Colonic mucosa (tissue), 4 donors: ENCODE results near the gene ZBP1. TPM values are rescaled to one million over a fixed set of nuclear protein-coding genes. Genes with fewer than 3 reads are reported as not detected.

Experiments used
- DNase-seq: peaks from one replicate; pipeline ENCODE4 v3.0.0-alpha.2; 2020
- H3K27ac ChIP-seq: fragments of 200-600 bp; one replicate; pipeline ENCODE4 v1.8.0; 2021
- H3K27me3 ChIP-seq: fragments of 200-600 bp; one replicate; pipeline ENCODE4 v1.8.0; 2021
- H3K36me3 ChIP-seq: fragments of 200-600 bp; one replicate; pipeline ENCODE4 v1.8.0; 2021
- H3K4me1 ChIP-seq: fragments of 200-600 bp; one replicate; pipeline ENCODE4 v1.8.0; 2021; ENCODE audit warnings: mild to moderate bottlenecking
- H3K4me3 ChIP-seq: fragments of 200-600 bp; one replicate; pipeline ENCODE4 v1.8.0; 2021
- H3K9ac ChIP-seq, 2 donors: one replicate each; pipeline ENCODE4 v1.7.0; 2013; ENCODE audit warnings: control low read depth in 2 of 2, low read depth in 2 of 2, low read length in 2 of 2
- H3K9me3 ChIP-seq: fragments of 200-600 bp; one replicate; pipeline ENCODE4 v1.8.0; 2021
- intact Hi-C: fragments of 100-400 bp; cut with DNase I; formaldehyde crosslinking; loops from one replicate; pipeline ENCODE4 v1.14.1; 2022
- total RNA-seq, 2 donors: library from RNA; stranded (reverse); fragmentation: NEBNext Ultra II Directional in 1 of 2; extraction: Animal tissue kit (Norgen Biotek cat#: 25700) in 1 of 2; gene quantifications; one replicate each; pipeline ENCODE4 v1.2.1, GENCODE V29; 2021
- TF ChIP-seq, protein P1 (sequence below): fragments of 200-600 bp; IDR thresholded peaks from one replicate; pipeline ENCODE4 v1.8.0; 2022; ENCODE audit warnings: antibody characterized with exemption, mild to moderate bottlenecking
- donor health status: healthy.
- donor health status: DM: no; HTN: no; CAD: no.
- donor health status: DM: no; HTN: no; CAD: no.

ZBP1 gene
- total RNA-seq, 2 donors from 2014 or later = 2.7 to 3.4 TPM

DNA sequence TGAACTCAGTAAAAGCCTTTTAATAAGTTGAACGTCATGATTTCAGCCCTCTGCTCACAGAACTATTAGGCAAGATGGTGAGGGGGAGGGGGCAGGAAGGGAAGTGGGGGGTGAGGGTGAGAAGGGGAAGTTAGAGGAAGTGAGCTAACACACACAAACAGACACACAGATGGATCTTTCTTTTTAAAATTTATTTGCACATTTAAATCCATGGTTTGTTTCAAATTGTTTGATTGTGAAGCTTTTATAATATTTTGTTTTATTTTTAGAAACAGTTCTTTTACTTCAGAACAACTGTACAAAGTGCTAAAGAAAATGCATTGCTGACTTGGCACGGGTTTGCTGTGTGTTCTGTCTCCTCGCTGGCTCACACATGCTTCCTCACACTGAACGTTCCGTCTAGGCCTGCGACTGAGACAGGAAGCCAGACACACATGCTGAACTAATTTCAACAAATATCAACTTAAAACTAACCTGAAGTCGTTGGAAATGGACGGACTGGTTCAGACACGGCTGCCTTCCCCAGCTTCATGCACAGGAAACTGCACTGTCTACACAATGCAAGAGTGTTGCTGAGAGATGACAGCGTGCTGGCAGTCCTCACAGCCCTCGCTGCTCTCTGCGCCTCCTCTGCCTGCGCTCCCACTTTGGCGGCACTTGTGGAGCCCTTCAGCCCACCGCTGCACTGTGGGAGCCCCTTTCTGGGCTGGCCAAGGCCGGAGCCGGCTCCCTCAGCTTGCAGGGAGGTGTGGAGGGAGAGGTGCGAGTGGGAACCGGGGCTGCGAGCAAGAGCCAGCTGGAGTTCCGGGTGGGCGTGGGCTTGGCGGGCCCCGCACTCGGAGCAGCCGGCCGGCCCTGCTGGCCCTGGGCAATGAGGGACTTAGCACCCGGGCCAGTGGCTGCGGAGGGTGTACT, 8.1 kb upstream of the ZBP1 start:
- Histone ChIP-seq H3K4me3 (no peak overlapping the region), H3K36me3 (no peaks in the 10 kb centered on the region), H3K9me3 (no peaks in the 10 kb centered on the region), H3K27ac (peak overlapping the region; percentile 62), H3K9ac (peak overlapping the region; percentile 16 to 38), H3K27me3 (no peaks in the 10 kb centered on the region), H3K4me1 (no peaks in the 10 kb centered on the region)
- TF ChIP-seq, protein P1, sequence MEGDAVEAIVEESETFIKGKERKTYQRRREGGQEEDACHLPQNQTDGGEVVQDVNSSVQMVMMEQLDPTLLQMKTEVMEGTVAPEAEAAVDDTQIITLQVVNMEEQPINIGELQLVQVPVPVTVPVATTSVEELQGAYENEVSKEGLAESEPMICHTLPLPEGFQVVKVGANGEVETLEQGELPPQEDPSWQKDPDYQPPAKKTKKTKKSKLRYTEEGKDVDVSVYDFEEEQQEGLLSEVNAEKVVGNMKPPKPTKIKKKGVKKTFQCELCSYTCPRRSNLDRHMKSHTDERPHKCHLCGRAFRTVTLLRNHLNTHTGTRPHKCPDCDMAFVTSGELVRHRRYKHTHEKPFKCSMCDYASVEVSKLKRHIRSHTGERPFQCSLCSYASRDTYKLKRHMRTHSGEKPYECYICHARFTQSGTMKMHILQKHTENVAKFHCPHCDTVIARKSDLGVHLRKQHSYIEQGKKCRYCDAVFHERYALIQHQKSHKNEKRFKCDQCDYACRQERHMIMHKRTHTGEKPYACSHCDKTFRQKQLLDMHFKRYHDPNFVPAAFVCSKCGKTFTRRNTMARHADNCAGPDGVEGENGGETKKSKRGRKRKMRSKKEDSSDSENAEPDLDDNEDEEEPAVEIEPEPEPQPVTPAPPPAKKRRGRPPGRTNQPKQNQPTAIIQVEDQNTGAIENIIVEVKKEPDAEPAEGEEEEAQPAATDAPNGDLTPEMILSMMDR = no peak
- DNase-seq = no peak
- intact Hi-C loops = no loop called here

DNA sequence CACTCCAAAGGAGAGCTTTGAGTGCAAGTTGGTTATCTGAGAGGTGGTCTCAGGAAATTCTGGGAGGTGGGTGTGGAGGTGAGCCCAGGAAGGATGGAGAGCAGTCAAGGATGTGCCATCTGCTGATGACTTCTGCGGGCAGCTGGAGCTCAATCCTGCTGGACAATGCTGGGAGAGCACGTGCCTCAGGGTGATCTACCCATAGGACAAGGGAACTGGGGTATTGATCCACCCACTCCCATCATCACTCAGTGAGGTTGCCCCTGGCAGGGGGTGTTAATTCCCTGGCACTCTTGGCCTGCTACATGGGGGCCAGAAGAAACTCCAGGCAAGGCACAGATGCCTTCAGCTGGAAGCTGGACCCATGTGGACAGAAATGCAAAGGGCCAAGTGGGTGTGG, 7.1 kb upstream of the ZBP1 start:
- Histone ChIP-seq H3K9ac (no peak overlapping the region), H3K4me1 (no peaks in the 10 kb centered on the region), H3K4me3 (no peak overlapping the region), H3K9me3 (no peaks in the 10 kb centered on the region), H3K27me3 (no peaks in the 10 kb centered on the region), H3K27ac (no peak overlapping the region), H3K36me3 (no peaks in the 10 kb centered on the region)
- TF ChIP-seq, protein P1 = no peak
- intact Hi-C loops = no loop called here
- DNase-seq = no peak

DNA sequence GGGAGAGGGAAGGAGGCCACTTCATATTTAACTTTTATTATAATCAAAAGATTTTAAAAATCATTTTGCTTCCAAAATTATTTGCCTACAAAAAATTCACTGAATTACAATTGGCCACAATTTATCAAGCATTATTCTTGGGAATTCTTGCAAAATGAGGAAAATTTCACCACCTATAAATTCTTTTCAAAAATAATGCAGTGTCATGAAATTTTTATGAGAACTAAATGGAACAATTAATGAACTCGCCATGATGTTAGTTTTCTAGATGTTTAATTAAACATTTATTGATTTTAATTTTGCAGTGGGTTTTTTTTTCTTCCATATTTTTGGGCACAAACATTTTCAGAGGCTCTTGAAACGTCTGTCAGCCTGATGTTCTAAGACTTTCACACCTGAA, 5.8 kb upstream of the ZBP1 start:
- no peak overlapping the region for H3K27ac ChIP-seq
- H3K9ac ChIP-seq = no peak overlapping the region
- no peaks in the 10 kb centered on the region for H3K9me3 ChIP-seq
- no peak for DNase-seq
- H3K27me3 ChIP-seq = no peaks in the 10 kb centered on the region
- no peaks in the 10 kb centered on the region for H3K36me3 ChIP-seq
- TF ChIP-seq, protein P1 = no peak
- no peak overlapping the region for H3K4me3 ChIP-seq
- intact Hi-C loops = no loop called here
- no peaks in the 10 kb centered on the region for H3K4me1 ChIP-seq

DNA sequence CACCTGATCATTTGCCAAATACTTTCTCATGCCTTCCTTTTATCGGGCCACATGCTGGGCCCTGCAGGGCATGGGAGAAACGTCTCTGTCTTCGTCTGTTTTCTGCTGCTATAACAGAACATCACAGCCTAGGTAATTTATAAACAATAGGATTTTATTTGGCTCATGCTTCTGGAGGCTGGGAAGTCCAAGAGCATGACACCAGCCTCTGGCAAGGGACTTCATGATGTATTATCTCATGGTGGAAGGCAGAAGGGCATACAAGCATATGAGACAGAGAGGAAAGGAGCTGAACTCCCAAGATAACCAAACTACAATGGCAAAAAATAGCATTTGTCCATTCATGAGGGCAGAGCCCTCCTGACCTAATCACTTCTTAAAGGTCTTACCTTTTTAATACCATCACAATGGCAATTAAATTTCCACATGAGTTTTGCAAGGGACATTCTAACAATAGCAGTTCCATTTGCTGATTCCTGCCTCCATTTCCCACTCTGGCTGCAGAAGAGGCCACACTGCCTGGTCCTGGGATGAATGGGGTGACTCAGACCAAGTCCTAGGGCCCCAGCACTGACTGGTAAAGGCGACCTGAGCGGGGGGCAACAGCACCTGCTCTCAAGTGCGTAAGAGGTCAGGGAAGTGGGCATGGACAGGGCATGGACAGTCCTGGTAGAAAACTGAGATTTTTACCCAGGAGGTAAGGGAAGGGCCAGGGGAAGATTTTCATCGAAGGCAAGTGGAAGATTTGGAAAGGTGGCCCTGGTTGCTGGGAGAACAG, 5.1 kb upstream of the ZBP1 start:
- intact Hi-C loops = no loop called here
- no peaks in the 10 kb centered on the region for H3K27me3 ChIP-seq
- TF ChIP-seq, protein P1 = no peak
- H3K4me1 ChIP-seq = no peaks in the 10 kb centered on the region
- no peaks in the 10 kb centered on the region for H3K36me3 ChIP-seq
- no peak overlapping the region for H3K9ac ChIP-seq
- no peak for DNase-seq
- H3K27ac ChIP-seq = no peak overlapping the region
- no peaks in the 10 kb centered on the region for H3K9me3 ChIP-seq
- no peak overlapping the region for H3K4me3 ChIP-seq

DNA sequence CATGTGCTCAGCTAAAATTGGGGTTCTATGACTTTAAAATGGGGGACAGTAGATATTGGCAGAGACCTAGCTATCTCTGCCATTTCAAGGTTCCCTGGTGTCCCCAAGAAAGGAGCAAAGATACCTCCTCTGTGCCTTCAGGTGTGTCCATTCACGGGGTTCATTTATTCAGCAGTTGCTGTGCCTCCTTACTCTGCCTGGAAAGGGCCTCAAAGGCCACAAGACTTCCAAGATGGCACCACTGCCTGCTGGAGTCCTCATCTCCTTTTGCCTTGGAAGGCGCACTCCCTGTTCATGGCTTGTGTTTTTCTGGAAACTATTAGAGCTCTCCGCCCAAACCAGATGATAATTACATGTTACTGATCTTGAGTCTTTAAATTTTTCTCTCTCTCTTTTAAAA, 3.9 kb upstream of the ZBP1 start:
- no peaks in the 10 kb centered on the region for H3K4me1 ChIP-seq
- H3K4me3 ChIP-seq = no peak overlapping the region
- intact Hi-C loops = no loop called here
- no peaks in the 10 kb centered on the region for H3K36me3 ChIP-seq
- H3K27me3 ChIP-seq = no peaks in the 10 kb centered on the region
- no peak for DNase-seq
- TF ChIP-seq, protein P1 = no peak
- no peak overlapping the region for H3K27ac ChIP-seq
- no peak overlapping the region for H3K9ac ChIP-seq
- no peaks in the 10 kb centered on the region for H3K9me3 ChIP-seq
